Measurements from ENCODE around the gene CRIM1. TPM values are rescaled to one million over a fixed set of nuclear protein-coding genes. Genes with fewer than 3 reads are reported as not detected.

The CRIM1 gene
- total RNA-seq, 4 donors from 2014 or later, result 71.7 to 132 (median 118) TPM

DNA sequence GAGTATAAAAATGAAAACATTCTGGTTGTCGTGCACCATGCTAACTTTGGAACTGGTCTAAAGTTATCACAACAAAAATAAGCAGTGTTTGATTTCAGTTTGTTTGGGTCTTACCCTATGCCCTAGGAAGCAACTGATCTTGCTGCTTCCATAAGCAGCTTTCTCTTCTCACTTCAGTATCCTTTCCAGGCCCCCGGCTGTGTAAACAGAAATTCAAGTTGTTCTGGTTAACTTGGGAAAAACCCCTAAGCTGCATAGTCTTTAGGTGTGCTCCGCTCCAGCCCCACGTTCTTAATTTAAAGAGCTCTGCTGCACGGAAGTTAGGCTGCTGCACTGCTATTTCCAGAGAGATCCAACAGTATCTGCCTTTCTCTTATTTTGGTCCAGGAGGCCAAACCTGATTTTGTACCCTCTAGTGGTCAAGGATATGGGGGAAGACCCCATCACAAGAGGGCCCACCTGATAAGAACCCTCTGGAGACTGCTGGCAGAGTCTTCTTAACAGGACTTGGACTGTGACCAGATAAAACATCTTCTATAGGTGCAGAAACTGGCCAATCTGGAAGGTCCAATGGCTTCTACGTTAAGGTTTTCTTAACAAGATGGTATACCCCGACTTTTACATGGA lies 173.3 kb downstream of the CRIM1 start:
- 88 to 91% methylated on average over 7 of the region's 7 CpGs for WGBS, 2 donors
- TF ChIP-seq, protein P1, sequence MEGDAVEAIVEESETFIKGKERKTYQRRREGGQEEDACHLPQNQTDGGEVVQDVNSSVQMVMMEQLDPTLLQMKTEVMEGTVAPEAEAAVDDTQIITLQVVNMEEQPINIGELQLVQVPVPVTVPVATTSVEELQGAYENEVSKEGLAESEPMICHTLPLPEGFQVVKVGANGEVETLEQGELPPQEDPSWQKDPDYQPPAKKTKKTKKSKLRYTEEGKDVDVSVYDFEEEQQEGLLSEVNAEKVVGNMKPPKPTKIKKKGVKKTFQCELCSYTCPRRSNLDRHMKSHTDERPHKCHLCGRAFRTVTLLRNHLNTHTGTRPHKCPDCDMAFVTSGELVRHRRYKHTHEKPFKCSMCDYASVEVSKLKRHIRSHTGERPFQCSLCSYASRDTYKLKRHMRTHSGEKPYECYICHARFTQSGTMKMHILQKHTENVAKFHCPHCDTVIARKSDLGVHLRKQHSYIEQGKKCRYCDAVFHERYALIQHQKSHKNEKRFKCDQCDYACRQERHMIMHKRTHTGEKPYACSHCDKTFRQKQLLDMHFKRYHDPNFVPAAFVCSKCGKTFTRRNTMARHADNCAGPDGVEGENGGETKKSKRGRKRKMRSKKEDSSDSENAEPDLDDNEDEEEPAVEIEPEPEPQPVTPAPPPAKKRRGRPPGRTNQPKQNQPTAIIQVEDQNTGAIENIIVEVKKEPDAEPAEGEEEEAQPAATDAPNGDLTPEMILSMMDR (IDR thresholded peaks at IDR 0.05), result no peak
- no peak for TF ChIP-seq POLR2A (IDR thresholded peaks at IDR 0.05)
- no peak overlapping the region for H3K4me3 ChIP-seq (ENCODE audit: low read depth, poor library complexity, severe bottlenecking)
- DNase-seq (ENCODE audit: low spot score in 2 of 2), result no peak
- intact Hi-C loops (cut with DNase I; ENCODE audit: low total_unique reads), result no loop called here

DNA sequence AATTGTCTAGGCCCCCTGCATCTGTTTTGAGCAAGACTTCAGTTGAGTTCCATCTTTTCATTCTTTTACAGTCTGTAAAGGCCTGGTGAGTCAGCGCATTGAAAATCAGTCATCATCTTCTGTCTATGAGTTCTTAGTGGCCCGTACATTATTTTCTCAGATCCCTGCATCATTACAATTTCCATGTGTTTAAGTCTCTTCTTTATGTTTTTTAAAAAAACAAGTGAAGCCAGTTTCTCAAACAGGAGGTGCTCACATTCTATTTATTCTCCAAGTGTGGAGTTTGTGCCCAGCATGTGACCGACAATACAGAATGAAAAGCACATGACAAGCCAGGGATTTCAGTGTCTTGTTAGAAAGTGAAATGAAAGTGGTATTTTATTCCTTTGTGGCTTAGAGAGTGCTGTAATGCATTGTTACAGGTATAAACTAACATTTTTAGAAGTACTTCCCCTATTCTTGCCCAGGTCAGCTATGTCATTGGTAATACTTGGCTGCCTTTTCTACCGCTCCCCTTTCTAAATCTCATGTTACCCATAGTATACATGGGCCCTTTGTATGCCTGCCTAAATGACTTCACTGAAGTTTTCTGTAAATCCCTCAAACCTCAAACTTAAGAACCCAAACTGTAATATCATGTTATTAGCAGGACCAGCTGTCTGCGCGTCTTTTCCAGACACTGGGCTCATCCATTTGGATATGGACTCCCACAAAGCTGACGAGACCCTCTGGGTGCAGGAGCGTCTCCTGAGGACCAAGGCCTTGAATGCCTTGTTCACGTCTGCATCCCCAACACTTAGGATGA lies 174.8 kb downstream of the CRIM1 start:
- DNase-seq (ENCODE audit: low spot score in 2 of 2), result no peak
- no peak overlapping the region for H3K4me3 ChIP-seq (ENCODE audit: low read depth, poor library complexity, severe bottlenecking)
- TF ChIP-seq POLR2A (IDR thresholded peaks at IDR 0.05), result no peak
- TF ChIP-seq, protein P1 (IDR thresholded peaks at IDR 0.05), result no peak
- intact Hi-C loops (cut with DNase I; ENCODE audit: low total_unique reads), result no loop called here
- 89 to 93% methylated on average over 9 of the region's 9 CpGs for WGBS, 2 donors

- 79 to 83% methylated on average over 3 of the region's 3 CpGs for WGBS, 2 donors
- H3K4me3 ChIP-seq (ENCODE audit: low read depth, poor library complexity, severe bottlenecking), result no peak overlapping the region
- intact Hi-C loops (cut with DNase I; ENCODE audit: low total_unique reads), result no loop called here
- TF ChIP-seq POLR2A (IDR thresholded peaks at IDR 0.05), result no peak
- TF ChIP-seq, protein P1 (IDR thresholded peaks at IDR 0.05), result no peak
- DNase-seq (ENCODE audit: low spot score in 2 of 2), result no peak
Measured at GRCh38 chr2:36530983-36531354, 175.4 kb downstream of the CRIM1 start.

DNA sequence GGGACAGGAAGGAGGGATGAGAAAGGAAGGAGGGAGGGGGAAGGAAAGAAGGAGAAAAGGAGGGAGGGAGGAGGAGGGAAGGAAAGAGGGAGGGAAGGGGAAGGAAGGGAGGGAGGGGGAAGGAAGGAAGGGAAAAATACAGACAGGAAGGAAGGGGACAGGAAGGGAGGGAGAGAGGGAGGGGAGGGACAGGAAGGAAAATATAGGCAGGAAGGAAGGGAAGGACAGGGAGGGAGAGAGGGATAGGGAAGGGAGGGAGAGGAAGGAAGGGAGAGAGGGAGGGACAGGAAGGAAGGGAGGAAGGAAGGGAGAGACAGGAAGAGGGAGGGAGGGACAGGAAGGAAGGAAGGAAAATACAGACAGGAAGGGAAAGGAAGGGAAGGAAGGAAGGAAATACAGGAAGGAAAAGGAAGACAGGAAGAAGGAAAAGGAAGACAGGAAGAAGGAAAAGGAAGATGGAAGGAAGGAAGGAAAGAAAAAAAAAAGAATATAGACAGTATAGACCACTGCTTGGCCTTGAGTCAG lies 178.8 kb downstream of the CRIM1 start:
- intact Hi-C loops (cut with DNase I; ENCODE audit: low total_unique reads), result no loop called here
- no peak for DNase-seq (ENCODE audit: low spot score in 2 of 2)

DNA sequence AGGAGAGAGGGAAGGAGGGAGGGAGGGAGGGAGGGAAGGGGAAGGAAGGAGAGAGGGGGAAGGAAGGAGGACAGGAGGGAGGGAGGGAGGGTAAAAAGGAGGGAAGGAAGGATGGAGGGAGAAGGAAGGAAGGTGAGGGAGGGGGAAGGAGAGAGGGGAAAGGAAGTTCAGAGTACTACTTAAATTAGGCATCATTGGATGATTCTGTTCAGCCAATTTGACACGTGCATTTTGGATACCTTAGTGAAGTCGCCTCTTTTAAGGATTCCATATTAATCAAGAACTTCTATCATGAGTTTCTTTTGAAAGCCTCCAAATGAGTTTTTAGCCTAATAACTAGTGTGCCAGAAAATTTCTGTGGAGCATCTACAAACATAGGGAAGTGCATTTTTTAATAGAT lies 179.5 kb downstream of the CRIM1 start:
- intact Hi-C loops (cut with DNase I; ENCODE audit: low total_unique reads), result no loop called here
- no peak overlapping the region for H3K4me3 ChIP-seq (ENCODE audit: low read depth, poor library complexity, severe bottlenecking)
- TF ChIP-seq POLR2A (IDR thresholded peaks at IDR 0.05), result no peak
- TF ChIP-seq, protein P1 (IDR thresholded peaks at IDR 0.05), result no peak
- DNase-seq (ENCODE audit: low spot score in 2 of 2), result no peak
- 89 to 91% methylated on average over 2 of the region's 2 CpGs for WGBS, 2 donors

More for the DNA sequence above, 178.8 kb downstream of the CRIM1 start:
- H3K4me3 ChIP-seq (ENCODE audit: low read depth, poor library complexity, severe bottlenecking), result no peak overlapping the region
- TF ChIP-seq, protein P1 (IDR thresholded peaks at IDR 0.05), result no peak
- TF ChIP-seq POLR2A (IDR thresholded peaks at IDR 0.05), result no peak

All from lower leg skin (tissue), 4 donors.